ENCODE results near the gene UMPS.

DNA sequence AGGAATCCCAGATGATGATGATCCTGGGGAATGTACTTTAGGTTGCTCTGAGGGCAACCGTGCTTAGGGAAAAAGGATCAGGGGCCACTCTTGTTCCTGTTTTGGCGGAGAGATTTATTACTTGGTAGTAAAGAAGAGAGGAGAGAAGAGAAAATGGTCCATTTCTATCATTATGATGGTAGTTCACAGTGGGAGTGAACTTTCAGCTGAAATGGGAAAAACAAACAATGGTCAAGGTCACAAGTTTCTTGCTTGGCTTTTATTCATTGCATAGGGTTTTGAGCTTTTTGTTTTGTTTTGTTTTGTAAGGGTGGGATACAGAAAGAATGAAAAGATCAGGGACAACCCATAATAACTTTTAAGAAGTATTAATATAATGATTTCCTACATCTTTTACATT, 7.7 kb upstream of the UMPS start:
- TF ChIP-seq, protein P1, sequence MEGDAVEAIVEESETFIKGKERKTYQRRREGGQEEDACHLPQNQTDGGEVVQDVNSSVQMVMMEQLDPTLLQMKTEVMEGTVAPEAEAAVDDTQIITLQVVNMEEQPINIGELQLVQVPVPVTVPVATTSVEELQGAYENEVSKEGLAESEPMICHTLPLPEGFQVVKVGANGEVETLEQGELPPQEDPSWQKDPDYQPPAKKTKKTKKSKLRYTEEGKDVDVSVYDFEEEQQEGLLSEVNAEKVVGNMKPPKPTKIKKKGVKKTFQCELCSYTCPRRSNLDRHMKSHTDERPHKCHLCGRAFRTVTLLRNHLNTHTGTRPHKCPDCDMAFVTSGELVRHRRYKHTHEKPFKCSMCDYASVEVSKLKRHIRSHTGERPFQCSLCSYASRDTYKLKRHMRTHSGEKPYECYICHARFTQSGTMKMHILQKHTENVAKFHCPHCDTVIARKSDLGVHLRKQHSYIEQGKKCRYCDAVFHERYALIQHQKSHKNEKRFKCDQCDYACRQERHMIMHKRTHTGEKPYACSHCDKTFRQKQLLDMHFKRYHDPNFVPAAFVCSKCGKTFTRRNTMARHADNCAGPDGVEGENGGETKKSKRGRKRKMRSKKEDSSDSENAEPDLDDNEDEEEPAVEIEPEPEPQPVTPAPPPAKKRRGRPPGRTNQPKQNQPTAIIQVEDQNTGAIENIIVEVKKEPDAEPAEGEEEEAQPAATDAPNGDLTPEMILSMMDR (conservative IDR thresholded peaks at IDR 0.05) = no peak
- TF ChIP-seq EZH2 (IDR thresholded peaks at IDR 0.05; ENCODE audit: low read depth) = no peak

Measured in PC-9 (cell line).